GM12878 (cell line): ENCODE data around the gene CLPX. TPM values are rescaled to one million over a fixed set of nuclear protein-coding genes. Genes with fewer than 3 reads are reported as not detected.

Experiments used
- EZH2 ChIP-seq: IDR thresholded peaks from 2 replicates; pipeline ENCODE4 v1.6.1; 2012; ENCODE audit warnings: low read depth, mild to moderate bottlenecking, control low read depth, inconsistent platforms, low read length, borderline replicate concordance; ENCODE audit not compliant: control insufficient read depth
- MYB ChIP-seq: fragments of 150-350 bp; IDR thresholded peaks from 2 replicates; pipeline ENCODE4 v1.6.1; 2014; ENCODE audit warnings: mild to moderate bottlenecking, low read depth, low read length, borderline replicate concordance
- NFYA ChIP-seq: IDR thresholded peaks from 2 replicates; pipeline ENCODE4 v1.6.1; 2011; ENCODE audit warnings: low read depth, mild to moderate bottlenecking, low read length, improper control_type of control experiment, borderline replicate concordance
- NR2C2 ChIP-seq: IDR thresholded peaks from 2 replicates; pipeline ENCODE4 v1.6.1; 2011; ENCODE audit warnings: borderline replicate concordance, low read depth; ENCODE audit not compliant: control insufficient read depth, insufficient read length
- NR2F1 ChIP-seq: fragments of 450-650 bp; conservative IDR thresholded peaks from 2 replicates; pipeline ENCODE4 v1.6.1; 2017; ENCODE audit warnings: mild to moderate bottlenecking
- POLR2AphosphoS5 ChIP-seq: IDR thresholded peaks from 2 replicates; pipeline ENCODE4 v1.6.1; 2011; ENCODE audit warnings: mild to moderate bottlenecking, low read length, inconsistent platforms
- RBBP5 ChIP-seq: fragments of 200-600 bp; sonication (generic); conservative IDR thresholded peaks from 2 replicates; pipeline ENCODE4 v1.6.1; 2016
- RCOR1 ChIP-seq: conservative IDR thresholded peaks from 2 replicates; pipeline ENCODE4 v1.6.1; 2012; ENCODE audit warnings: low read depth, low read length, improper control_type of control experiment
- SIN3A ChIP-seq: IDR thresholded peaks from 2 replicates; pipeline ENCODE4 v1.6.1; 2012; ENCODE audit warnings: low read depth, low read length, improper control_type of control experiment
- SPI1 ChIP-seq: IDR thresholded peaks from 2 replicates; pipeline ENCODE4 v1.6.1; 2011; ENCODE audit warnings: low read depth, mild to moderate bottlenecking, low read length, moderate library complexity, borderline replicate concordance; ENCODE audit not compliant: insufficient read depth
- TCF3 ChIP-seq: IDR thresholded peaks from 2 replicates; pipeline ENCODE4 v1.6.1; 2012; ENCODE audit warnings: low read depth, mild to moderate bottlenecking, low read length, borderline replicate concordance; ENCODE audit not compliant: insufficient read depth
- polyA plus RNA-seq, 11 experiments: library from polyadenylated mRNA; depleted of rRNA in 4 of 11; unstranded in 6 of 11; stranded (reverse) in 5 of 11; fragments of >200 nt; fragmentation: Nextera tagmentation in 4 of 11; fragmentation: Illumina TruSeq in 1 of 11; extraction: Ambion mirVana in 4 of 11; extraction: Trizol in 1 of 11; gene quantifications; 1 replicate in 1 of 11; 2 replicates in 10 of 11; pipeline versions ENCODE4 v1.2.1 to v1.2.3, GENCODE V29; 2011 to 2016; ENCODE audit warnings: inconsistent platforms in 2 of 11, missing spikeins in 2 of 11, low read depth in 1 of 11
- total RNA-seq, 4 experiments: library from RNA; depleted of rRNA in 3 of 4; stranded (reverse); fragments of >200 nt in 3 of 4; fragmentation: Illumina TruSeq in 1 of 4; extraction: Trizol in 1 of 4; gene quantifications; 2 replicates each; pipeline versions ENCODE4 v1.2.1 to v1.2.3, GENCODE V29; 2013 to 2021
- TF ChIP-seq, protein P1 (sequence below): fragments of 450-650 bp; conservative IDR thresholded peaks from 2 replicates; pipeline ENCODE4 v1.6.1; 2017; ENCODE audit warnings: mild to moderate bottlenecking, moderate library complexity
- TF ChIP-seq, protein P2 (sequence below): fragments of 450-650 bp; IDR thresholded peaks from 2 replicates; pipeline ENCODE4 v1.6.1; 2017; ENCODE audit warnings: mild to moderate bottlenecking
- TF ChIP-seq, protein P3 (sequence below): fragments of 450-650 bp; IDR thresholded peaks from 2 replicates; pipeline ENCODE4 v1.6.1; 2018; ENCODE audit warnings: borderline replicate concordance, mild to moderate bottlenecking; ENCODE audit not compliant: partially characterized antibody
- TF ChIP-seq, protein P4 (sequence below): fragments of 450-650 bp; formaldehyde crosslinking; IDR thresholded peaks from 2 replicates; pipeline ENCODE4 v1.5.0; 2022; ENCODE audit warnings: mild to moderate bottlenecking, missing genetic modification characterization
- TF ChIP-seq, protein P5 (sequence below): IDR thresholded peaks from 2 replicates; pipeline ENCODE4 v1.6.1; 2011; ENCODE audit warnings: low read depth, mild to moderate bottlenecking, low read length, moderate library complexity, borderline replicate concordance; ENCODE audit errors: extremely low read depth
- TF ChIP-seq, protein P6 (sequence below): IDR thresholded peaks from 2 replicates; pipeline ENCODE4 v1.6.1; 2012; ENCODE audit warnings: low read length, inconsistent platforms

CLPX gene
- total and polyA plus RNA-seq, 10 of the 15 experiments (the other 5 are each of a cell fraction or from before 2014, with no cell fraction given): 10.1 to 57.4 (median 31.3) TPM

DNA sequence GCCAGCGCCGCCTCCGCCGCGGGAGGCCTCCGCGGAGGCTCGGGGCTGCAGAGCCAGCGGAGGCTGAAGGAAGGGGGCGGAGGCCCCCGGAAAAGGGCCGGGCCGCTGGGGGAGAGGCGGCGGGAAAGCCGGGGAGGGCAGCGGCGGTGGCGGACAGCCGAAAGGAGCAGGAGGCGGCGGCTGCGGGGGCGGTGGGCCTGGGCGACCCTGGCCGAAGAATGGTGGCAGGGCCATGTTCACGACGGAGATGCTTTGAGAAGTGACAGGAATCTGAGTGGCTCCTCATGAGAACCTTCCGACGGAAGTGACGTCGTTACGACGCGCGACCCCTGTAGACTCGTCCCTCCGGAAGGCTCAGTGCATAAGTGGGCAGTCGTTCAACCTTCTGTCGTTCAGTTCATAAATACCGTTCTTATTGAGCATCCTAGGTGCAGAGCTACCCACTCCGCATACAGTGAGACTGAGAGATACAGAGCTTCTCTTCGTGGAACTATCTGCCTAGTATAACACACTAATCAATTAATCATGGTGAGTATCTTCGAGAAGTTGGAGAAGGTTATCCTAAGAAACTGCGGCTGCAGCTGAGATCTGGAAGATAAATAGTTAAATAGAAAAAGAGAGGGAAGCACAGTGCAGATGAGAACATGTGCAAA lies 51.5 kb downstream of the CLPX start, which contains the start of gene PDCD7 (continued):
- TF ChIP-seq, protein P1, sequence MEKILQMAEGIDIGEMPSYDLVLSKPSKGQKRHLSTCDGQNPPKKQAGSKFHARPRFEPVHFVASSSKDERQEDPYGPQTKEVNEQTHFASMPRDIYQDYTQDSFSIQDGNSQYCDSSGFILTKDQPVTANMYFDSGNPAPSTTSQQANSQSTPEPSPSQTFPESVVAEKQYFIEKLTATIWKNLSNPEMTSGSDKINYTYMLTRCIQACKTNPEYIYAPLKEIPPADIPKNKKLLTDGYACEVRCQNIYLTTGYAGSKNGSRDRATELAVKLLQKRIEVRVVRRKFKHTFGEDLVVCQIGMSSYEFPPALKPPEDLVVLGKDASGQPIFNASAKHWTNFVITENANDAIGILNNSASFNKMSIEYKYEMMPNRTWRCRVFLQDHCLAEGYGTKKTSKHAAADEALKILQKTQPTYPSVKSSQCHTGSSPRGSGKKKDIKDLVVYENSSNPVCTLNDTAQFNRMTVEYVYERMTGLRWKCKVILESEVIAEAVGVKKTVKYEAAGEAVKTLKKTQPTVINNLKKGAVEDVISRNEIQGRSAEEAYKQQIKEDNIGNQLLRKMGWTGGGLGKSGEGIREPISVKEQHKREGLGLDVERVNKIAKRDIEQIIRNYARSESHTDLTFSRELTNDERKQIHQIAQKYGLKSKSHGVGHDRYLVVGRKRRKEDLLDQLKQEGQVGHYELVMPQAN: peak; percentile 44
- TF ChIP-seq NR2F1: peak; percentile 45
- TF ChIP-seq TCF3: no peak
- TF ChIP-seq SIN3A: peak; percentile 77
- TF ChIP-seq, protein P2, sequence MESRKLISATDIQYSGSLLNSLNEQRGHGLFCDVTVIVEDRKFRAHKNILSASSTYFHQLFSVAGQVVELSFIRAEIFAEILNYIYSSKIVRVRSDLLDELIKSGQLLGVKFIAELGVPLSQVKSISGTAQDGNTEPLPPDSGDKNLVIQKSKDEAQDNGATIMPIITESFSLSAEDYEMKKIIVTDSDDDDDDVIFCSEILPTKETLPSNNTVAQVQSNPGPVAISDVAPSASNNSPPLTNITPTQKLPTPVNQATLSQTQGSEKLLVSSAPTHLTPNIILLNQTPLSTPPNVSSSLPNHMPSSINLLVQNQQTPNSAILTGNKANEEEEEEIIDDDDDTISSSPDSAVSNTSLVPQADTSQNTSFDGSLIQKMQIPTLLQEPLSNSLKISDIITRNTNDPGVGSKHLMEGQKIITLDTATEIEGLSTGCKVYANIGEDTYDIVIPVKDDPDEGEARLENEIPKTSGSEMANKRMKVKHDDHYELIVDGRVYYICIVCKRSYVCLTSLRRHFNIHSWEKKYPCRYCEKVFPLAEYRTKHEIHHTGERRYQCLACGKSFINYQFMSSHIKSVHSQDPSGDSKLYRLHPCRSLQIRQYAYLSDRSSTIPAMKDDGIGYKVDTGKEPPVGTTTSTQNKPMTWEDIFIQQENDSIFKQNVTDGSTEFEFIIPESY: no peak
- no peak for TF ChIP-seq NR2C2
- TF ChIP-seq RCOR1: no peak
- TF ChIP-seq, protein P3, sequence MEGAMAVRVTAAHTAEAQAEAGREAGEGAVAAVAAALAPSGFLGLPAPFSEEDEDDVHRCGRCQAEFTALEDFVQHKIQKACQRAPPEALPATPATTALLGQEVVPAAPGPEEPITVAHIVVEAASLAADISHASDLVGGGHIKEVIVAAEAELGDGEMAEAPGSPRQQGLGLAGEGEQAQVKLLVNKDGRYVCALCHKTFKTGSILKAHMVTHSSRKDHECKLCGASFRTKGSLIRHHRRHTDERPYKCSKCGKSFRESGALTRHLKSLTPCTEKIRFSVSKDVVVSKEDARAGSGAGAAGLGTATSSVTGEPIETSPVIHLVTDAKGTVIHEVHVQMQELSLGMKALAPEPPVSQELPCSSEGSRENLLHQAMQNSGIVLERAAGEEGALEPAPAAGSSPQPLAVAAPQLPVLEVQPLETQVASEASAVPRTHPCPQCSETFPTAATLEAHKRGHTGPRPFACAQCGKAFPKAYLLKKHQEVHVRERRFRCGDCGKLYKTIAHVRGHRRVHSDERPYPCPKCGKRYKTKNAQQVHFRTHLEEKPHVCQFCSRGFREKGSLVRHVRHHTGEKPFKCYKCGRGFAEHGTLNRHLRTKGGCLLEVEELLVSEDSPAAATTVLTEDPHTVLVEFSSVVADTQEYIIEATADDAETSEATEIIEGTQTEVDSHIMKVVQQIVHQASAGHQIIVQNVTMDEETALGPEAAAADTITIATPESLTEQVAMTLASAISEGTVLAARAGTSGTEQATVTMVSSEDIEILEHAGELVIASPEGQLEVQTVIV: no peak
- TF ChIP-seq NFYA: no peak
- TF ChIP-seq, protein P4, sequence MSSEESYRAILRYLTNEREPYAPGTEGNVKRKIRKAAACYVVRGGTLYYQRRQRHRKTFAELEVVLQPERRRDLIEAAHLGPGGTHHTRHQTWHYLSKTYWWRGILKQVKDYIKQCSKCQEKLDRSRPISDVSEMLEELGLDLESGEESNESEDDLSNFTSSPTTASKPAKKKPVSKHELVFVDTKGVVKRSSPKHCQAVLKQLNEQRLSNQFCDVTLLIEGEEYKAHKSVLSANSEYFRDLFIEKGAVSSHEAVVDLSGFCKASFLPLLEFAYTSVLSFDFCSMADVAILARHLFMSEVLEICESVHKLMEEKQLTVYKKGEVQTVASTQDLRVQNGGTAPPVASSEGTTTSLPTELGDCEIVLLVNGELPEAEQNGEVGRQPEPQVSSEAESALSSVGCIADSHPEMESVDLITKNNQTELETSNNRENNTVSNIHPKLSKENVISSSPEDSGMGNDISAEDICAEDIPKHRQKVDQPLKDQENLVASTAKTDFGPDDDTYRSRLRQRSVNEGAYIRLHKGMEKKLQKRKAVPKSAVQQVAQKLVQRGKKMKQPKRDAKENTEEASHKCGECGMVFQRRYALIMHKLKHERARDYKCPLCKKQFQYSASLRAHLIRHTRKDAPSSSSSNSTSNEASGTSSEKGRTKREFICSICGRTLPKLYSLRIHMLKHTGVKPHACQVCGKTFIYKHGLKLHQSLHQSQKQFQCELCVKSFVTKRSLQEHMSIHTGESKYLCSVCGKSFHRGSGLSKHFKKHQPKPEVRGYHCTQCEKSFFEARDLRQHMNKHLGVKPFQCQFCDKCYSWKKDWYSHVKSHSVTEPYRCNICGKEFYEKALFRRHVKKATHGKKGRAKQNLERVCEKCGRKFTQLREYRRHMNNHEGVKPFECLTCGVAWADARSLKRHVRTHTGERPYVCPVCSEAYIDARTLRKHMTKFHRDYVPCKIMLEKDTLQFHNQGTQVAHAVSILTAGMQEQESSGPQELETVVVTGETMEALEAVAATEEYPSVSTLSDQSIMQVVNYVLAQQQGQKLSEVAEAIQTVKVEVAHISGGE (CRISPR knock-in tag): no peak
- TF ChIP-seq EZH2: no peak
- TF ChIP-seq POLR2AphosphoS5: peak; percentile 97
- TF ChIP-seq, protein P5, sequence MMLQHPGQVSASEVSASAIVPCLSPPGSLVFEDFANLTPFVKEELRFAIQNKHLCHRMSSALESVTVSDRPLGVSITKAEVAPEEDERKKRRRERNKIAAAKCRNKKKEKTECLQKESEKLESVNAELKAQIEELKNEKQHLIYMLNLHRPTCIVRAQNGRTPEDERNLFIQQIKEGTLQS: peak; percentile 49; the same call in 1 of the 2 replicates
- 0 out of 2 replicates have a peak, but pooled peaks have one; percentile 8 for TF ChIP-seq SPI1
- TF ChIP-seq RBBP5: no peak
- TF ChIP-seq, protein P6, sequence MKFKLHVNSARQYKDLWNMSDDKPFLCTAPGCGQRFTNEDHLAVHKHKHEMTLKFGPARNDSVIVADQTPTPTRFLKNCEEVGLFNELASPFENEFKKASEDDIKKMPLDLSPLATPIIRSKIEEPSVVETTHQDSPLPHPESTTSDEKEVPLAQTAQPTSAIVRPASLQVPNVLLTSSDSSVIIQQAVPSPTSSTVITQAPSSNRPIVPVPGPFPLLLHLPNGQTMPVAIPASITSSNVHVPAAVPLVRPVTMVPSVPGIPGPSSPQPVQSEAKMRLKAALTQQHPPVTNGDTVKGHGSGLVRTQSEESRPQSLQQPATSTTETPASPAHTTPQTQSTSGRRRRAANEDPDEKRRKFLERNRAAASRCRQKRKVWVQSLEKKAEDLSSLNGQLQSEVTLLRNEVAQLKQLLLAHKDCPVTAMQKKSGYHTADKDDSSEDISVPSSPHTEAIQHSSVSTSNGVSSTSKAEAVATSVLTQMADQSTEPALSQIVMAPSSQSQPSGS: no peak
- TF ChIP-seq MYB: no peak
